GM23338 (cell line): Measurements from ENCODE around the gene RNF207. TPM values are rescaled to one million over a fixed set of nuclear protein-coding genes. Genes with fewer than 3 reads are reported as not detected.

Experiments used
- ATAC-seq: fragments of 200-7000 bp; cut with Tn5 transposase; 3 replicates; pipeline ENCODE4 v1.9.1; 2020
- DNase-seq: peaks from one replicate; pipeline ENCODE4 v3.0.0-alpha.2; 2015; ENCODE audit warnings: low spot score
- H2AFZ ChIP-seq: fragments of 200-600 bp; sonication (generic); 2 replicates; pipeline ENCODE4 v1.8.0; 2016; ENCODE audit warnings: antibody characterized with exemption, mild to moderate bottlenecking, moderate library complexity
- H3F3A ChIP-seq: fragments of 200-600 bp; sonication (generic); replicated peaks from 2 replicates; pipeline ENCODE4 v1.8.0; 2017; ENCODE audit warnings: antibody characterized with exemption, mixed run types, low read depth
- H3K27ac ChIP-seq: fragments of 200-600 bp; sonication (generic); 2 replicates; pipeline ENCODE4 v1.6.1; 2016; ENCODE audit warnings: low read depth
- H3K27me3 ChIP-seq: fragments of 200-600 bp; sonication (generic); 2 replicates; pipeline ENCODE4 v1.8.0; 2016; ENCODE audit warnings: mild to moderate bottlenecking, mixed run types, moderate library complexity; ENCODE audit not compliant: insufficient read depth
- H3K36me3 ChIP-seq: fragments of 200-600 bp; sonication (generic); 2 replicates; pipeline ENCODE4 v1.8.0; 2016; ENCODE audit warnings: mild to moderate bottlenecking; ENCODE audit not compliant: insufficient read depth
- H3K4me1 ChIP-seq: fragments of 200-600 bp; sonication (generic); 2 replicates; pipeline ENCODE4 v1.8.0; 2016; ENCODE audit warnings: mild to moderate bottlenecking, moderate library complexity; ENCODE audit not compliant: insufficient read depth
- H3K4me2 ChIP-seq: fragments of 200-600 bp; sonication (generic); 2 replicates; pipeline ENCODE4 v1.7.1; 2017; ENCODE audit warnings: mixed run types
- H3K4me3 ChIP-seq: fragments of 200-600 bp; sonication (generic); 2 replicates; pipeline ENCODE4 v1.6.1; 2016; ENCODE audit warnings: mixed run types
- H3K79me2 ChIP-seq: fragments of 200-600 bp; sonication (generic); replicated peaks from 2 replicates; pipeline ENCODE4 v1.8.0; 2017; ENCODE audit warnings: mild to moderate bottlenecking; ENCODE audit not compliant: insufficient read depth
- H3K9me2 ChIP-seq: fragments of 200-600 bp; sonication (generic); 2 replicates; pipeline ENCODE4 v1.8.0; 2017; ENCODE audit not compliant: insufficient read depth
- H4K20me1 ChIP-seq: fragments of 200-600 bp; sonication (generic); replicated peaks from 2 replicates; pipeline ENCODE4 v1.8.0; 2017; ENCODE audit warnings: mild to moderate bottlenecking; ENCODE audit not compliant: insufficient read depth
- H3K27ac Mint-ChIP-seq: 2 replicates; pipeline ENCODE4 v1.8.0; 2020; ENCODE audit warnings: inconsistent platforms, mild to moderate bottlenecking, moderate library complexity, mixed read lengths
- H3K27me3 Mint-ChIP-seq: 3 replicates; pipeline ENCODE4 v1.8.0; 2022; ENCODE audit warnings: low read depth, mild to moderate bottlenecking, moderate library complexity, mixed read lengths, inconsistent platforms; ENCODE audit not compliant: insufficient read depth, poor library complexity
- H3K36me3 Mint-ChIP-seq: 3 replicates; pipeline ENCODE4 v1.8.0; 2021; ENCODE audit warnings: low read depth, mild to moderate bottlenecking, inconsistent platforms, moderate library complexity, mixed read lengths
- H3K4me1 Mint-ChIP-seq: 3 replicates; pipeline ENCODE4 v1.8.0; 2020; ENCODE audit warnings: mild to moderate bottlenecking, inconsistent platforms, mixed read lengths
- H3K4me3 Mint-ChIP-seq: 3 replicates; pipeline ENCODE4 v1.8.0; 2021; ENCODE audit warnings: moderate library complexity, mild to moderate bottlenecking, inconsistent platforms, mixed read lengths
- H3K9me3 Mint-ChIP-seq: 3 replicates; pipeline ENCODE4 v1.8.0; 2020; ENCODE audit warnings: moderate library complexity, mild to moderate bottlenecking, inconsistent platforms, mixed read lengths
- CREB1 ChIP-seq: fragments of 250-450 bp; sonication (Bioruptor Pico); IDR thresholded peaks from 2 replicates; pipeline ENCODE4 v1.5.0; 2020; ENCODE audit warnings: low read depth, mild to moderate bottlenecking, moderate library complexity
- CTCF ChIP-seq, 2 experiments: fragments of 200-600 bp in 1 of 2; sonication (generic) in 1 of 2; conservative IDR thresholded peaks; 2 replicates each; pipeline versions ENCODE4 v1.5.1 to v1.6.1; 2016 to 2017; ENCODE audit warnings: antibody characterized with exemption in 2 of 2, low read depth in 2 of 2, mild to moderate bottlenecking in 2 of 2, moderate library complexity in 1 of 2
- ETS1 ChIP-seq: IDR thresholded peaks from 2 replicates; pipeline ENCODE4 v1.6.1; 2016; ENCODE audit warnings: antibody characterized with exemption
- EZH2 ChIP-seq: fragments of 200-600 bp; sonication (generic); IDR thresholded peaks from one replicate; pipeline ENCODE4 v1.8.0; 2017; ENCODE audit warnings: antibody characterized with exemption, mild to moderate bottlenecking, low read depth; ENCODE audit not compliant: unreplicated experiment
- JUNB ChIP-seq: IDR thresholded peaks from one replicate; pipeline ENCODE4 v1.6.1; 2016; ENCODE audit warnings: antibody characterized with exemption; ENCODE audit not compliant: unreplicated experiment
- NANOG ChIP-seq: IDR thresholded peaks from 2 replicates; pipeline ENCODE4 v1.6.1; 2016; ENCODE audit warnings: antibody characterized with exemption, borderline replicate concordance
- POLR2AphosphoS5 ChIP-seq: IDR thresholded peaks from 2 replicates; pipeline ENCODE4 v1.6.1; 2016; ENCODE audit warnings: antibody characterized with exemption, low read depth
- REST ChIP-seq: IDR thresholded peaks from one replicate; pipeline ENCODE4 v1.6.1; 2018; ENCODE audit warnings: antibody characterized with exemption; ENCODE audit not compliant: unreplicated experiment
- STAT1 ChIP-seq: IDR thresholded peaks from one replicate; pipeline ENCODE4 v1.6.1; 2016; ENCODE audit warnings: antibody characterized with exemption; ENCODE audit not compliant: unreplicated experiment
- ZNF114 ChIP-seq: fragments of 250-450 bp; sonication (Bioruptor Pico); IDR thresholded peaks from 2 replicates; pipeline ENCODE4 v1.5.0; 2020; ENCODE audit warnings: mild to moderate bottlenecking, moderate library complexity
- polyA plus RNA-seq: library from polyadenylated mRNA; unstranded; fragments of >200 nt; fragmentation: Nextera tagmentation; extraction: Ambion mirVana; gene quantifications from 2 replicates; pipeline ENCODE4 v1.2.1, GENCODE V29; 2016
- total RNA-seq: library from RNA; depleted of rRNA; stranded (reverse); fragments of >200 nt; shearing (Covaris generic); gene quantifications from 2 replicates; pipeline ENCODE4 v1.2.3, GENCODE V29; 2014

RNF207 gene
- total and polyA plus RNA-seq, 2 experiments from 2014 or later, result 1.7 to 2.9 TPM

GRCh38 chr1:6185151-6185550 lies 20.8 kb upstream of the RNF207 start:
- peak overlapping the region; percentile 49 for H3K4me2 ChIP-seq
- peaks cover 28% of the 10 kb centered on the region for H3K36me3 ChIP-seq
- peaks cover 41% of the 10 kb centered on the region for H3K4me1 ChIP-seq
- H3K79me2 ChIP-seq, result peaks cover 41% of the 10 kb centered on the region
- Mint-ChIP-seq H3K36me3 (peaks cover 57% of the 10 kb centered on the region), H3K27ac (no peak overlapping the region), H3K4me3 (no peak overlapping the region), H3K27me3 (peaks cover 30% of the 10 kb centered on the region), H3K9me3 (no peaks in the 10 kb centered on the region), H3K4me1 (peaks cover 53% of the 10 kb centered on the region)
- H3K27me3 ChIP-seq, result peaks cover 31% of the 10 kb centered on the region
- H3K9me2 ChIP-seq, result no peaks in the 10 kb centered on the region
- H4K20me1 ChIP-seq, result peaks cover 50% of the 10 kb centered on the region
- ATAC-seq (no peak), DNase-seq (no peak)
- H3K27ac ChIP-seq, result peak overlapping the region; percentile 74
- H3F3A ChIP-seq, result peaks cover 68% of the 10 kb centered on the region
- H3K4me3 ChIP-seq, result peak overlapping the region; percentile 35; the same call in 1 of the 2 replicates
- TF ChIP-seq ZNF114 (no peak), ETS1 (no peak), REST (no peak), JUNB (no peak), EZH2 (no peak), NANOG (no peak)
- no peak overlapping the region for H2AFZ ChIP-seq

- H4K20me1 ChIP-seq, result peaks cover 57% of the 10 kb centered on the region
- Mint-ChIP-seq H3K9me3 (no peaks in the 10 kb centered on the region), H3K27me3 (peaks cover 26% of the 10 kb centered on the region), H3K27ac (no peak overlapping the region), H3K4me1 (peaks cover 54% of the 10 kb centered on the region), H3K4me3 (0 out of 3 replicates have a peak overlapping the region, but pooled peaks have one; percentile 21), H3K36me3 (peaks cover 64% of the 10 kb centered on the region)
- peak overlapping the region; percentile 49 for H3K4me2 ChIP-seq
- H3K36me3 ChIP-seq, result peaks cover 35% of the 10 kb centered on the region
- H3K27ac ChIP-seq, result peak overlapping the region; percentile 74
- ATAC-seq, result peak; percentile 5; the same call in 2 of the 3 replicates
- peaks cover 71% of the 10 kb centered on the region for H3F3A ChIP-seq
- H3K4me1 ChIP-seq, result peaks cover 45% of the 10 kb centered on the region
- no peak overlapping the region for H2AFZ ChIP-seq
- H3K27me3 ChIP-seq, result peaks cover 24% of the 10 kb centered on the region
- peak overlapping the region; percentile 35; the same call in 1 of the 2 replicates for H3K4me3 ChIP-seq
- DNase-seq, result peak; percentile 80
- no peaks in the 10 kb centered on the region for H3K9me2 ChIP-seq
- peaks cover 47% of the 10 kb centered on the region for H3K79me2 ChIP-seq
- TF ChIP-seq CREB1 (CRISPR knock-in tag) (no peak), CTCF (conservative IDR thresholded peaks at IDR 0.05; ENCODE audit: low read depth in 2 of 2) (peak; percentile 70 to 93), JUNB (no peak), POLR2AphosphoS5 (peak; percentile 12; the same call in 1 of the 2 replicates), STAT1 (no peak)
These were observed 20.1 kb upstream of the RNF207 start for GRCh38 chr1:6185635-6186382.
